NCI-H2029 treated with DMSO at 0.1 percent for 48 hours (cell line): ENCODE data around the gene GINM1.

ENCODE experiments used
- DNase-seq: peaks from one replicate; lab custom pipeline; 2025; lab: John Stamatoyannopoulos, UW

The GINM1 gene, protein sequence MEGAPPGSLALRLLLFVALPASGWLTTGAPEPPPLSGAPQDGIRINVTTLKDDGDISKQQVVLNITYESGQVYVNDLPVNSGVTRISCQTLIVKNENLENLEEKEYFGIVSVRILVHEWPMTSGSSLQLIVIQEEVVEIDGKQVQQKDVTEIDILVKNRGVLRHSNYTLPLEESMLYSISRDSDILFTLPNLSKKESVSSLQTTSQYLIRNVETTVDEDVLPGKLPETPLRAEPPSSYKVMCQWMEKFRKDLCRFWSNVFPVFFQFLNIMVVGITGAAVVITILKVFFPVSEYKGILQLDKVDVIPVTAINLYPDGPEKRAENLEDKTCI

DNA sequence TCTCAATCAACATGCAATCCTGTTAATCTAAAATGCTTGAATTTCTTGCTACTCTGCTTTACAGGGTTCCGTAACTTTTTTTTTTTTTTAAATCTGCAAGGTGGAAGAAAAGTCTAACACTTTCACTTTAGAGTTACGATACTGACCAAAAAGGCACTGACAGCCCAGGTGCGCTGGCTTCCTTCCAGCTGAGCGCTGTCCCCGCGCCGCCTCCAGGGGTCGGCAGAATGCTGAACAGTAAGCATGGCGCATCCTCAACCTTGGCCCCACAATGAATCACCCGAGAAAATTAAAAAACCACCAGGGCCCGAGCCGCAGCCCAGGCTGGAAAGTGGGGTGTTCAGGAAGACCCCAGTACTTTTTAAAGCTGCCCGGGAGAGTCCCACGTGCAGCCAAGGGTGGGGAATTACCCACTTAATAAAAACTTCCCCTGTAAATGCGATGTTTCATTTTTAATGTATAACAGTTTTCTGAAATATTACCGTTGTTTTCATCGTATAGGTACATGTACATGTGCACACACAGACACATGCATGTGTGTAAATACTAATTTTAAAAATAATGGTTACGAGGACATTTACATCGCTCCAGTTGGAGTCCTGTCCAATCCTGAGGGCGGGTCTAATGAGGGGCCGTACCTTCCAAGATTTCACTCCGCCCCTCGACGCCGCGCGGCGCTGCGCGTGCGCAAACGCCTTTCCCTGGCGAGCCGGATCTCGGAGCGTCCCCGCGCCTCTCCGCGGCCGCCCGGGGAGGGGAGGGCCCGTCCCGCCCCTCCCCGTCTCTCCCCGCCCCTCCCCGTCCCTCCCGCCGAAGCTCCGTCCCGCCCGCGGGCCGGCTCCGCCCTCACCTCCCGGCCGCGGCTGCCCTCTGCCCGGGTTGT, at the start of gene GINM1:
Gene GINM1, plus strand, starts transcription at position 849 of the 883 bp plus-strand sequence. CDS start 40 bp downstream, outside the sequence.
- no peak for DNase-seq

DNA sequence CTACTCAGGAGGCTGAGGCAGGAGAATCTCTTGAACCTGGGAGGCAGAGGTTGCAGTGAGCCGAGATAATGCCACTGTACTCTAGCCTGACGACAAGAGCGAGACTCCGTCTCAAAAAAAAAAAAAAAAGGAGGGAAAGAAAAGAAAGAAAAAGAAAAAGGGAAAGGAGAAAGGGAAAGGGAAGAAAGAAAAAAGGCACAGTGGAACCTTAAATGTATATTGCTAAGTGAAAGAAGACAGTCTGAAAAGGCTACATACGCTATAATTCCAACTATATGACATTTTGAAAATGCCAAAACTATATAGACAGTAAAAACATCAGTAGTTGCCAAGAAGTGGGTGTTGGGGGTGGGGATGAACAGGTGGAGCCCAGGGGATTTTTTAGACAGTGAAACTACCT, 36.5 kb upstream of the GINM1 start:
- no peak for DNase-seq

DNA sequence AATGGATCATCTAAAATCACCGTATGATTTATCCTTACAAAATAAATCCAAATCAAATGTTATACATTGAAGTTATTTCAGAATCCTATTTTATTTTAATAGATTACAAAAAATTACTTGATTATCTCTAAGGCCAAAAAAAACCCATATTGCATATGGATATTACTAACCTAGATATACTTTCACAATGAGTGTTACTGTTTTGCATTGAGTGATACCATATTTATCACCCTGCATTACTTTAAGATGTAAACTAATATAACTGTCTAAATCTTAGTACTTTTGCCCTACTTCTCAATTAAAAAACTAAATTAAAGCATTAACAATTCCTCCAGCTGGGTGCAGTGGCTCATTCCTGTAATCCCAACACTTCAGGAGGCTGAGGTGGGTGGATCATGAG, 31.4 kb upstream of the GINM1 start:
- no peak for DNase-seq

DNA sequence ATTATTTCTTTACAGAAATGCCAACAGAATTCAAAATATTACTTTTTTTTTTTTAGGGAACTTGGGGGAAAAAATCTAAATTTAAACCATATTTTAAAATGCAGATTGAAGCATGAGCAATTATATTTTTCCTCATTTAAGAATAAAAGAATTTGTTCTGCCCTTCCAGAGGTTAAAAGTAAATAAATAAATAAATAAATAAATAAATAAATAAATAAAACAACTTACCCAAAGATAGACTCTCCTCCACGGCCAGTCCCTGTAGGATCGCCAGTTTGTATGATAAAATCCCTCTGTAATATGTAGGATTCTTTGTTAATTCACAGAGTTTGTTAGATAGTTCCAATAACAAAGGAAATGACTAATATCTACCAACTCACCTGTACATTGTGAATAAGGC, 25.0 kb upstream of the GINM1 start:
- no peak for DNase-seq

DNA sequence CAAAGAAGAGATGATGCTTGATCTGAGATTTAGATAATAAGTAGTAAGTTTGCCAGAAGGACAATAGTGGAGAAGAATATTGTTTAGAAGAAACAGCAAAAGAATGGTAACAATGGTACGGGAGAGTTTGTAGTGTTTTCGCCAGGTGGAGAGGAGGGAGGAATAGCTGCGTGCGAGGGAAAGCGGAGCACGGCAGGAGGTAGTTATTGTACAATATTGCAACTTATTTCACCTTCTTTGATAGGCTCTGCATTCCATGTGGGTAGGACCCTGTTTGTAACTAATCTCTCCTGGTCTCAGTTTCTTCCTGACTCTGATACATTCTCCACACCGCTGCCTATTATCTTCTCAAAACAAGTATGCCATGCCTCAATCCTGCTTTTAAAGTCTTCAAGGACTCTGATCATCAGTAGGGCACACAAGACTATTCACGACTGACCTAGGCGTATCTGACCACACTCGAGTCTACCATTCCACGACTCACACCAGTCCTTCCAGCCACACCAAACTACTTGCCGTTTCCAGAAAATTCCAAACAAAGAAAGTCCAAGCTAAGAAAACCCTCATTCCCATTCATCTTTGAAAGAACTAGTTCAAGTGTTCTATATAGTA, 21.4 kb upstream of the GINM1 start:
- no peak for DNase-seq

DNA sequence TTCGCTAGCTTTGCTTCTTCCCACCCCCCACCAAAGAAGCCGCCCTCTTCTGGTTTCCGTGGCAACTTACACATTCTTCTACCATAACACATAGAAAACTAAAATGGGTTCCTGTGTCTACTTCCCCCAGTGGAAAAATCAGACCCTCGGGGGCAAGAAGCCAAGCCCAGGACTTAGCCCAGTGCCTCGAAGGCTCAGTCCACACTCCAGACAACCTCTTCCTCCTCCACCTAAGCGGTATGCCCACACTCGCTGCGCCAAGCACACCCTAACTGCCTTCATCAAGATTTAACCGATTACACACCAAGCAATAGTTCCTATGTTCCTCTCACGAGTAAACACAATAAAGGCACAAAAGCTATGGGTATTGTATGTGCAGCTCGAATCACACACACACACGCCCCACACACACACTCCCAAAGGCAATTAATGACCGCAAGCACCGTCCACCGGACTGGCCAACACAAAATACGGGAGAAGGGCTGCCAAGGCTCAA, 20.9 kb upstream of the GINM1 start:
- no peak for DNase-seq

DNA sequence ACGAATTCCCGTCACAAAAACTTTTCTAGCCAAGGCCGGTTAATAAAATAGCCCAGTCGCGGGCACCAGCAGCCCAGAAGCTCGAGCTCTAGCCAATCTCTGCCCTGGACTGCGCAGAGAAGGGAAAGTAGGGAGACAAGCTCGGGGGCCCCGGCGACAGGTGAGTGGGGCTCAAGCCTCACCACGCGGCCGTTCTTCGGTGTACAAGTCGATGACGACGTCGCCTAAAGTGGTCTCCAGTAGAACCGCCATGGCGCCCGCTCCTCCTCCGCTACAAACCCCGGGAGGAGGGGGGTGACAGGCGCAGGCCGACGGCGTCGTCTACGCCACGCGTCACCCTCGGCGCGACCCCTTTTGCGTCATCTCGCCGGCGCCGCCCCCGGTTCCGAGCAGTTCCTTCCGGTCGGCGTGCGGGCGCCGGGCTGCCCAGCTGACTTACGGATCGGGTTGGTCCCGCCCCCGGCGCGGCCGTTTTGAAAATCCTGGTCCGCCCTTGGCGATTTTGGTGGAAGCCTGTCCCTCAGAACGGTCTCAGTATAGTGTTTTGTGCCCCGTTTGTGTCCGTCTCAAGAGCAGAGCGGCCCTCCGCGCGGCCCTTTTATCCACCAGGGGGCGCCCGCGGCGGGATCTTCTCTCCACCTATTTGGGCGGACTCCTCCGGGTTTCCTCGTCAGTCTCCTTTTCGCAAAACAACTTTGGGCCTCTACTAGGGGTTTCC, 20.3 kb upstream of the GINM1 start, which contains the start of gene PPIL4:
Gene PPIL4, minus strand, starts transcription at position 290 of the 718 bp plus-strand sequence. Its CDS starts 38 bp downstream, at position 252.
- DNase-seq = no peak

DNA sequence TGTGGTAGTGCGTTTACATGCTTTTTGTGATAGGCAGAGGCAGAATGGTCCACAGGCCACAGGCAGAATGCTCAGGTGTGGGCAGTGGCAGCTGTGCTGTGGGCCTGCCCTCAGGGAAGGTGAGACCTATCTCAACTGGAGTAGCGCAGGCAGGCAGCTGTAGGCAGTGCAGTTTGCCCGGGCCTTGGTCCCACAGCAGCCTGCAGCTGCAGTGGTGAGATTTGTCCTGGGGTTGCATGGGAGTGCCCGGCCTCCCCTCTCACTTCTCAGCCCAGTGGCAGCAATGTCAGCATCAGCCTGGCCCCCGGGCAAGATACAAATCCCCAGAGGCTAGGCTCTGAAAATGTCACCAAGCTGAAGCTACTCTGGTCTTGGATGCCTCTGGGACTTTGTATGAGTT, 14.3 kb upstream of the GINM1 start:
- DNase-seq = no peak

DNA sequence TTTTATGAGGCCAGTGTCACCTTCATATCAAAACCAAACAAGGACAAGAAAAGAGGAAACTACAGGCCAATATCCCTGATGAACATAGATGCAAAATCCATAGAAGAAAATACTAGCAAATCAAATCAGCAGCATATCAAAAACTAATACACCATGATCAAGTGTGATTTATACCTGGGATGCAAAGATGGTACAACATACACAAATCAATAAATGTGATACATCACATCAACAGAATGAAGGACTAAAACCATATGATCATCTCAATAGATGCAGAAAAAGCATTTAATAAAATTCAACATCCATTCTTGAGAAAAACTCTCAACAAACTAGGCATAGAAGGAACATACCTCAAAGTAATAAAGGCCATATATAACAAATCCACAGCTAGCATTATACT, 8.1 kb upstream of the GINM1 start:
- DNase-seq = no peak

DNA sequence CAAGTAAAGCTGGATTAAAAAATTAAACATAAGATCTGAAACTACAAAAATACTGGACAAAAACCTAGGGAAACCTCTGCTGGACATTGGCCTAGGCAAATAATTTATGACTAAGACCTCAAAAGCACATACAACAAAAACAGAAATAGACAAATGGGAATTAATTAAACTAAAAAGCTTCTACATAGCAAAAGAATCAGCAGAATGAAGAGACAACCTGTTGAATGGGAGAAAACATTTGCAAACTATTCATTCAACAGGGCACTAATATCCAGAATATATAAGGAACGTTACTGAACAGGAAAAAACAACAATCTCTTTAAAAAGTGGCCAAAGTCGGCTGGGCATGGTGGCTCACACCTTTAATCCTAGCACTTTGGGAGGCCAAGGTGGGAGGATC, 6.8 kb upstream of the GINM1 start:
- DNase-seq = no peak

DNA sequence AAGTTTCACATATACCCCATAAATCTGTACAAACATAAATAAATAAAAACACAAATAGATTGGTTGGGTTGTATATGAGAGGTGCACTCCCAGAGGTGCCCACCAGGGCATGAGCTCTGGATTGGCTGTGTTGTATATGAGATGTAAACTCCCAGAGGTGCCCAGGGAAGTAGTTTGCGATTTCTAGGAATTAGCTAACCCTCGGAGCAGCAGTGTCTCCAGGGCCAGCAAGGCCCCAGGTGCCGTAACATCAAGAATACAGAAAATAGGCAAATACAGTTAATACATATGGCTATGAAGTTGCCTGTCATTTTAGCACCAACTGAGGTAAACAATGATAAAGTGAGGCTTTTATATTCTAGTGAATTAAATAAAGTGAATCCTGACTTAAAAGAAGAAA, 5.4 kb upstream of the GINM1 start:
- no peak for DNase-seq

DNA sequence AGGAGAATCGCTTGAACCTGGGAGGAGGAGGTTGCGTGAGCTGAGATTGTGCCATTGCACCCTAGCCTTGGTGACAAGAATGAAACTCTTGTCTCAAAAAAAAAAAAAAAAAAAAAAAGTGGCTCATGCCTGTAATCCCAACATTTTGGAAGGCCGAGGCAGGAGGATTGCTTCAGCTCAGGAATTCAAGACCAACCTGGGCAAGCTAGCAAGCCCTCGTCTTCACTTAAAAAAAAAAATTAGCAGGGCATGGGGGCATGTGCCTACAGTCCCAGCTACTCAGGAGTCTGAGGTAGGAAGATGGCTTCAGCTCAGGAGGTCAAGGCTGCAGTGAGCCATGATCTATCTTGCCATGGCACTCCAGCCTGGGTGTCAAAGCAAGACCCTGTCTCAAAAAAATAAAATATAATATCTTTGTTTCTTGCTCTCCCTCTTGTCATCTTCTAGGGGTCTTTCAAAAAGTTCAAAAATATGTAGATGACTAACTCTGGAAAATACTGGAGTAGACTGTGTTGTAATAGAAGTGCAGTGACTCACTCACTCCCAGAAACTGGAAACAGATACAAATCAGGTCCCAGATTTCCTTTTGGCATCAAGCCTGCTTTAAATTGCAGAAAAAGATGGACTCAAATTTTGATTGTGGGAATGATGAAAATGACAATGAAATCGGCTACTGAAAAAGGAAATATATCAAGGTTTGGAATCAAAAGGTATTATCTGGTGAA, 2.8 kb upstream of the GINM1 start:
- no peak for DNase-seq

DNA sequence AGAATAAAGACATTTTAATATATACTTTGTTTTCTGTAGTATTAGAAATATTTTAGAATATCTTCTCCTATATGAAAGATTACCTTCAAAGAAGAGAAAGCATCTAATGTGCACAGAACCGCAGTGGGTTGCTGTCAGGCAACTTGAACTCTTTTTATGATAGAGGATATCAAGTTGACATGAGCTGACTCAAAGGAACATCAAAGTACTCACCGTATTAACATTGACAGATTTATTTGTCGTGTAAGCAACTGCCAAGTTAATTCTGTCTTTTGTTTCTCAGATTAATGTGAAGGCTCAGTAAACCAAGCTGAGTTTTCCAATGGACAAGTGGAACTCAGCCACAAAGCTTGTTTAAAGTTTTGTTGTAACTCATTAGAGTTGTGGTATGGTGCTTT, 2.2 kb upstream of the GINM1 start:
- DNase-seq = no peak

DNA sequence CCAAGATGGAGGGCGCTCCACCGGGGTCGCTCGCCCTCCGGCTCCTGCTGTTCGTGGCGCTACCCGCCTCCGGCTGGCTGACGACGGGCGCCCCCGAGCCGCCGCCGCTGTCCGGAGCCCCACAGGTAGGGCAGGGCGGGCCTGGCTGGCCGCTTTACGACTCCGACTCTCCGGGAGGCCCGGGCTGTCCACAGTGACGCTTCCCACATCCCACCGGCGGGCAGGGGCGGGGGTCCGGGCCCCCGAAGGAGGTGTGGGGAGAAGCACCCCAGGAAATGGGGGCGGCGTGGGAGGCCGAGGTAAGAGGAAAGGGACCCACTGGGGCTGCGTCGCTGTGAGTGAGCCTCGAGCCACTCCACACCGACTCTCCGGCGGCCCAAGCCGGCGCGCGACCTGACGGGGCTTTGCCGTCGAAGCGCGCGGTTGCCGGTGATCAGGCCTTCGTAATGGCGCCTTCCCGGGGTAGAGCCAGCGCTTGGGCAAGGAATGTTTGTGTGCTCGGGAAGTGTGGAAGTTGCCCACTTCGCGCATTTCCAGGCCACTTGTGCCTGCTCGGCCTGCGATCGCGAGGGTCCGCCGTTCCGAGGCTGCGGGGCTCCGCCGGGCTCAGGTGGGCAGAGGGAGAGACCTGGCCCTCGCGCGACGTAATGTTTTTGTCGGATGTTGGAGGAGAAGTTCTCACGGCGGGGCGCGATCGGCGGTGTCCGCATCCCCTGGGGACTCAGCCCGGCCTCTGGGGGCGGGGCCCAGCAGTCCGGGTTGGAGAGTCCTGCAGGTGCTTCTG, 427 bp downstream of the GINM1 start:
- DNase-seq = no peak

DNA sequence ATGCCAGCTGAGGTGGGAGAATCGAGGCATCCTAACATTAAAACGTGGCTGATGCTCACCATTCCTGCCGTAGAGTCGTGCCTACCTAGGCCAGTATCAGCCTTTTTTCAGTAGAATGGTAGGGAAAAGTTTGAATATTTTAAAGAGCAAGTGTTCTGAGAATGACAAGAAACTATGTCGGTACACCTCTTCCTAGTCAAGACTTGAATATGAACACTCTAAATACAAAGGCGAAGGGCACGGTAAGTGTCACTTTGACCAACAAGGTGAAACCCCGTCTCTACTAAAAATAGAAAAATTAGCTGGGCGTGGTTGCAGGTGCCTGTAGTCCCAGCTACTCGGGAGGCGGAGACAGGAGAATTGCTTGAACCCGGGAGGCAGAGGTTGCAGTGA, 1.0 kb downstream of the GINM1 start:
- no peak for DNase-seq

DNA sequence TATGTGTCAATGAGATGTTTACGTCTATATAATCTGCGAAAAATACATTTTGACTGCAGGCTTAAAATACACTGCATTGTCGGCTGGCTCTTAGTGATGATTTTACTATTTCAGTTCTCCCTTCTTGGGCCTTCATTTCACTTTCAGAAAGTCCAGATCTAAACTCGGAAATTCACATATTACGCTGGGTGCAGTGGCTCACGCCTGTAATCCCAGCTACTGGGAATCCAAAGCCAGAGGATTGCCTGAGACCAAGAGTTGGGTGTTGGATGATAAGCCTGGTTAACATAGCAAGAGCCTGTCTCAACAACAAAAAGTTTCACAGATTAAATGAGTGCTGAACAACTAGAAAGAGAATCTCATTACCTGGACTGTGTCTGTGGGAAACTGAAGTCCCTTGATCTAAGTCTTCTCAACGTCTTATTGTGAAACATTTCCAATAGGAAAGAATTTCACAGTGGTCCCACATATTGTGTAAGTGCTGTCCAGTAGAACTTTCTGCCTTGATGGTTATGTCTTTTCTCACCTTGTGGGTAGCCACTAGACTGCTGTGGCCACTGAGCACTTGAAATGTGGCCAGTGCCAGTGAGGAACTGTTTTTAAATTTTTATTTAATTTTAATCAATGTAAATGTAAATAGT, 1.9 kb downstream of the GINM1 start:
- DNase-seq = no peak

DNA sequence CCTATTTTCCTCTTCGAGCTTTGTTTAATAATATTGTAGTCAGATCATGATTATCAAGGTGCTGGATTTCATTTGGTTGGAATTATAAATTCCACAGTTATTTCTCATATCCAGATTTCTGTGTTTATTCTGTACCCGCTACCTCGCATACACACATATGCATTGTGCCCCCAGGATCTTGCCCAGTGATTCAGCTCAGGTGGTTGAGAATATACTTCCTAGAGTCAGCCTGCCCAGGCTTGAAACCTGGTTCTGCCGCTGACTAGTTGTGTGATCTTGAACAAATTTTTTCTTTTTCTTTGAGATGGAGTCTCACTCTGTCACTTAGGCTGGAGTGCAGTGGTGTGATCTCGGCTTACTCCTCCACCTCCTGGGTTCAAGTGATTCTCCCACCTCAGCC, 14.7 kb downstream of the GINM1 start:
- DNase-seq = no peak

DNA sequence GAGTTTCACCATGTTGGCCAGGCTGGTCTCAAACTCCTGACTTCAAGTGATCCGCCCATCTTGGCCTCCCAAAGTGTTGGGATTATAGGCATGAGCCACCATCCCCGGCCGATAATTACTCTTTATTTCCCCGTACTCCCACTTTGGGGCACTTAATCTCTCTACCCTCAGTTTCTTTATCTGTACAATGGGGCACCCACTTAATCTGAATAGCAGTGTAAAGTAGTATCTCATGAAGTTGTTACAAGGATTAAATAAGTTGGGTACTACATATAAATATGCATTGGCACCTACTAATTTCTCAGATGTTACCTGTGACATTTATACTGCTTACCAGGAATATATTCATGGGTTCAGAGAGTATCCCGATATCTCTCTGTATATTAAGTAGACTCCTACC, 15.2 kb downstream of the GINM1 start:
- DNase-seq = no peak

DNA sequence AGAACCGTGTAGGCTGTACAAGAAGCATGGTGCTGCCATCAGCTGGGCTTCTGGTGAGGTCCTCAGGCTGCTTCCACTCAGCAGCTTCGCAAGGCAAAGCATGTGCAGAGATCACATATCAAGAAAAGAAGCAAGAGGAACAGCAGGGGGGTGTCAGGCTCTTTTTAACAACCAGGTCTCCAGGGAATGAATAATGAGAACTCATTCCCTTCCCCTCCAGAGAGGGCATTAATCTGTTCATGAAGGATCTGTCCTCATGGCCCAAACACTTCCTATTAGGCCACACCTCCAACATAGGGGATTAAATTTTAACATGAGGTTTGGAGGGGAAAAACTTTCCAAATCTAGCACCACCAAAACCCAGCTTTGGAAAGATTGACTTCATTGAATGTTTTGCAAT, 20.0 kb downstream of the GINM1 start:
- no peak for DNase-seq

DNA sequence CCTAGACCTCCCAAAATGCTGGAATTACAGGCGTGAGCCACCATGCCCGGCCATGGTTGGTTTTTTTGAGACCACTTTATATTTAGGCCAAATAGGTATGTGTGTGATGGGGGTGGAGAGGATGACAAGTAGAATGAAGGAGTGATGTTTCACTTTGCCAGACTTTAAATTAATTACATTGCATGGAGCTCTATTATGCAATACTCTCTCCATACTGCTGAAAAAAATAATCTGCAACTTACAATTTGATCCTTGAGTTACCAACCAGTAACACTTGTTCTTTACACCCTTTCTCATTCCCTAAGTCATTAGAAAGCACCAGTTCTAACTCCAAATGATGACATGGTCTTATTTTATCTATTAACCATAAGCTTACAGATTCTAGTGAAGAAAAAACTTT, 26.8 kb downstream of the GINM1 start:
- no peak for DNase-seq
